Urinary bladder (tissue), 4 donors: Measurements from ENCODE around the gene SSH2. TPM values are rescaled to one million over a fixed set of nuclear protein-coding genes. Genes with fewer than 3 reads are reported as not detected.
"Not testable (repeated sequence)": the region's sequence is repeated elsewhere in the genome, so short reads cannot be mapped to it uniquely, and the experiment has no call there.

ENCODE experiments used
- DNase-seq: peaks from one replicate; pipeline ENCODE4 v3.0.0-alpha.2; 2015; ENCODE audit errors: extremely low spot score
- H3K27ac ChIP-seq: one replicate; pipeline ENCODE4 v1.5.1; 2013; ENCODE audit warnings: low read depth, mild to moderate bottlenecking, moderate library complexity
- H3K36me3 ChIP-seq: one replicate; pipeline ENCODE4 v1.6.1; 2013; ENCODE audit warnings: mild to moderate bottlenecking, moderate library complexity; ENCODE audit not compliant: insufficient read depth
- H3K4me1 ChIP-seq: one replicate; pipeline ENCODE4 v1.6.1; 2013; ENCODE audit warnings: mild to moderate bottlenecking, moderate library complexity; ENCODE audit not compliant: insufficient read depth
- H3K4me3 ChIP-seq: one replicate; pipeline ENCODE4 v1.5.1; 2013; ENCODE audit warnings: low read depth, low read length
- WGBS: extraction: QIAGEN DNeasy Blood & Tissue Kit; methylation state at CpG from one replicate; pipeline ENCODE4 v1.1.7; 2013; 5-methylcytosine and 5-hydroxymethylcytosine counted together
- polyA plus RNA-seq: library from polyadenylated mRNA; stranded (reverse); fragments of 200-250 nt; gene quantifications from one replicate; pipeline ENCODE4 v1.2.3, GENCODE V29; 2013
- total RNA-seq: library from RNA; depleted of rRNA; stranded (reverse); fragments of >200 nt; gene quantifications from one replicate; pipeline ENCODE4 v1.2.3, GENCODE V29; 2014
- donor health status: healthy with polysubstance abuse.
- donor health status: healthy.

The SSH2 gene
- total and polyA plus RNA-seq, 2 donors: 11.9 to 18.0 TPM

DNA sequence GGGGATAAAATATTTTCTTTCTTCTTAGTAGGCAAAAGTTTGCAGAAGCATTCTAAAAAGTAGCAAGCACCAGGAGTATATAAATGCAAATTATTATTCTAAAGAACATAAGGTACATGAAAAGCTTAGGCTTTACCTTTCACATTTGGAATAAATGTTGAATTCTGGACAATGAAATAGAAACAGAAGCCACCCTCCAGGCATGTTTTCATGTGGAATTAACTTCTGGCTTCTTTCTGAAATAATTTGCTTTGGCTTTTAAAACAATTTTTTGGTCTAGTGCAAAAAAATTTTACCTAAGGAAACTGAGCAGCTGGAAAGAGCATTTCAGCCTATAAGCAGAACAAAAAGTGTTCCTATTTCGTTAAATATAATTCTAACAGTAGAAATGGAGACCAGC is 197.8 kb downstream of the SSH2 start:
- H3K27ac ChIP-seq: no peak overlapping the region
- 90% methylated on average over 1 of the region's 1 CpG for WGBS

DNA sequence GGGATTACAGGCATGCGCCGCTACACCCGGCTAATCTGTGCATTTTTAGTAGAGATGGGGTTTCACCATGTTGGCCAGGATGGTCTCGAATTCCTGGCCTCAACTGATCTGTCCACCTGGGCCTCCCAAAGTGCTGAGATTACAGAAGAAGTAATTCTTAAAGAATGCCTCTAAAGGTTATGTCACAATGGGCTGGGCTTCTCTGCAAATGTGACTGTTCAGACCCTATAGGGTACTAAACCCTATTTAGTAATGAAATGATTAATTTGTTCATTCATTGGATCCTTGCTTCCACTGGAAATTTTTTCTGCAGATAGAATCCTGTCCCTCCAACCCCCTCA is 198.5 kb downstream of the SSH2 start:
- Histone ChIP-seq H3K4me3 (no peak overlapping the region), H3K4me1 (no peaks in the 10 kb centered on the region), H3K27ac (no peak overlapping the region), H3K36me3 (no peaks in the 10 kb centered on the region)
- WGBS: 98% methylated on average over 4 of the region's 4 CpGs
- DNase-seq: no peak

More for the DNA sequence above, 197.8 kb downstream of the SSH2 start:
- DNase-seq: no peak
- Histone ChIP-seq H3K4me1 (no peaks in the 10 kb centered on the region), H3K36me3 (no peaks in the 10 kb centered on the region), H3K4me3 (no peak overlapping the region)

- WGBS: 98% methylated on average over 3 of the region's 3 CpGs
Measured at GRCh38 chr17:29728490-29728889, 201.5 kb downstream of the SSH2 start.

GRCh38 chr17:29726715-29727252 is 203.2 kb downstream of the SSH2 start:
- Histone ChIP-seq H3K4me1 (peaks cover 1% of the 10 kb centered on the region), H3K36me3 (no peaks in the 10 kb centered on the region), H3K4me3 (no peak overlapping the region), H3K27ac (no peak overlapping the region)
- DNase-seq: no peak
- 55% methylated on average over 2 of the region's 2 CpGs for WGBS

More at GRCh38 chr17:29728490-29728889, 201.5 kb downstream of the SSH2 start:
- H3K27ac ChIP-seq: no peak overlapping the region
- H3K4me1 ChIP-seq: no peaks in the 10 kb centered on the region
- DNase-seq: no peak
- H3K4me3 ChIP-seq: no peak overlapping the region
- no peaks in the 10 kb centered on the region for H3K36me3 ChIP-seq

DNA sequence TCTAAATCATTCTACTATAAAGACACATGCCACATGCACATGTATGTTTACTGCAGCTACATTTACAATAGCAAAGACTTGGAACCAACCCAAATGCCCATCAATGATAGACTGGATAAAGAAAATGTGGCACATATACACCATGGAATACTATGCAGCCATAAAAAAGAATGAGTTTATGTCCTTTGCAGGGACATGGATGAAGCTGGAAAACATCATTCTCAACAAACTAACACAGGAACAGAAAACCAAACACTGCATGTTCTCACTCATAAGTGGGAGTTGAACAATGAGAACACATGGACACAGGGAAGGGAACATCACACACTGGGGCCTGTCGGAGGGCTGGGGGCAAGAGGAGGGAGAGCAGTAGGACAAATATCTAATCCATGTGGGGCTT is 204.6 kb downstream of the SSH2 start:
- 100% methylated on average over 1 of the region's 1 CpG for WGBS
- not testable (repeated sequence) for DNase-seq, H3K27ac ChIP-seq, H3K4me3 ChIP-seq, H3K4me1 ChIP-seq, H3K36me3 ChIP-seq

DNA sequence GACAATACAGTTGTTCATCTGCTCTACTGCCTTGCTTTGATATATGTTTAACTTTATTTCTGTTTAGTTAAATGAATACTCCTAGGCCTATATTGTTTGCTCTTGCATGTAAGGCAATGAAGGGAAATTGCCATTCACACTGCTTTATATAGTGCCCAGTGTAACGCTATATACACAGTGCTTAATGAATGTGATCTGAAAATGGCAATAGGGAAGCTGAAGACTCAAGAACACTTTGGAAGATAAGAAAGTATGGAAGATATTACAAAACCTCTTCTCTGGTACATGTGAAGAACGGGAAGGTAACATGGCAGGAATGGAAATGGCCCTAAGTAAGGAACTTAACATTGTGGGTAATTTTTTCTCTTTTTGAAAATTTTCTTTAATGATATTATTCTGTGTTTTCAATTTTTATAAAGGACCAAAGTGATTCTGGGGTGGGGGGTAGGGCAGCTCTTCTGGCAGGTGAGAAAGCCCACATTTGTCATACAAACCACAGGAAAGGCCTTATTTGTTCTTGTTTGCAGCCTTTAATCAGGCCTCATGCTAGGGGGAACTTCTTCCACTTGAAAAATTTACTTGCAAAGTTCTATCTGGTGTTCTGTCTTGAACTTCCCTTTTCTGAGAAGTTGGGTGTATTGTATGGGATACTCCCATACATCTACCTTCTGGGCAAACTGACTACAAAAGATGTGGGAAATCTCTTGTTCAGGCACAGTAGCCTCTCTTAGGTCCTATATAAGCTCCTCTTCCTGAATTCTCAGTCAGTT is 206.6 kb downstream of the SSH2 start:
- no peaks in the 10 kb centered on the region for H3K36me3 ChIP-seq
- H3K27ac ChIP-seq: no peak overlapping the region
- no peak for DNase-seq
- 90% methylated on average over 2 of the region's 2 CpGs for WGBS
- H3K4me3 ChIP-seq: no peak overlapping the region
- peaks cover 1% of the 10 kb centered on the region for H3K4me1 ChIP-seq

DNA sequence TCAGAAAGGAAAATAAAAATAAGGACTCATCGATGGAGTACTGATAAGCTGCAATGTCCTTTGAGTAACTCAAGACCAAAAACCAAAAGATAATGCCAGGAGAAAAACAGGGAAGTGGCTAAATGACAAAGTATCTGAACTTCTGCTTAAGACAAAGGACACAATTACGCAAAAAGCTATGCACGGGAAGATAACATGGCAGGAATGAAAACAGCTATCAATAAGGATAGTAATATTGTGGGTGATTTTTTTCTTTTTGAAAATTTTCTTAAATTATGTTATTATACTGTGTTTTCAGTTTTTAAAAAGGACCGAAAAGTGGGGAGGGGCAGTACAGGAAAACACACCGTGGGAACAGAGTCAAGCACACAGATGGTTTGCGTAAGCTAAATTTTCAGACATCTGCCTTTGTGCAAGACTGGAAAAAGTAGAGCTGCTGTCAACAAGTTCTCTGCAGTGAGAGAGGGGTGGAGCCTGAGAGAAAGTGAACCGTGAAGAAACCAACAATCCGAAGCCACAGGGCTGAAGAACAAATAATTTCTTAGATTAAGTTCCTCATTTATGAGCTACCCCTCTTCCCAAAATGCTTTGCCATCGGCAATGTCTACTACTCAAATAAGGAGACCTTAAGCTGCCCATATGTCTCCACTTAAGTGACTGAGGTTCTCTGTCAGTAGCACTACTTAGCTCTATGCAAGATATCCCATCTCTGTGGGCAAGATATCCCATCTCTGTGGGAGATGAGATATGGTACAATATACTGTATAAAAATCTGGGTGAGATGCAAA is 207.4 kb downstream of the SSH2 start:
- DNase-seq: peak; percentile 36
- H3K4me3 ChIP-seq: no peak overlapping the region
- no peak overlapping the region for H3K27ac ChIP-seq
- WGBS: 23% methylated on average over 9 of the region's 9 CpGs
- no peaks in the 10 kb centered on the region for H3K36me3 ChIP-seq
- peaks cover 1% of the 10 kb centered on the region for H3K4me1 ChIP-seq

DNA sequence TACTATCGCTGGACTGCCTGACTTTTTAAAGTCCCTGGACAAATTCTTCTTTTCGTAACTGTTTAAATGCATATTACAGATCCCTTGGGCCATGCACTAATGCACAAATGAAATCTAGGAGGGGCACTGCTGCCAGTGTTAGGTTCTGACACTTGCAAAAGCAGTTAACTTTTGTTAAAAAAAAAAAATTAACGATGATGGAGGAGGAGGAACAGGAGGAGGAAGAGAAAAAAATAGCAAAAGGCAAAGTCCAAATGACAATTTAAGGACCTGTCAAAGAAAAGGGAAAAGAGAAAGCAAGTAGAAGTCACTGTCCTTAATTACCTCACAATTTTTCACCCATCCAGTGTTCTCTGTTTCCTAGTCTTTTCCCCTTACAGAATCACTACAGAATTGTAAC is 209.5 kb downstream of the SSH2 start:
- H3K4me3 ChIP-seq: no peak overlapping the region
- WGBS: 78% methylated on average over 3 of the region's 3 CpGs
- H3K4me1 ChIP-seq: peaks cover 1% of the 10 kb centered on the region
- no peaks in the 10 kb centered on the region for H3K36me3 ChIP-seq
- no peak for DNase-seq
- no peak overlapping the region for H3K27ac ChIP-seq

- 96% methylated on average over 2 of the region's 2 CpGs for WGBS
- H3K36me3 ChIP-seq: no peaks in the 10 kb centered on the region
- no peak overlapping the region for H3K27ac ChIP-seq
- H3K4me3 ChIP-seq: no peak overlapping the region
- no peak for DNase-seq
- H3K4me1 ChIP-seq: peaks cover 1% of the 10 kb centered on the region
Measured at GRCh38 chr17:29719469-29719868, 210.6 kb downstream of the SSH2 start.

DNA sequence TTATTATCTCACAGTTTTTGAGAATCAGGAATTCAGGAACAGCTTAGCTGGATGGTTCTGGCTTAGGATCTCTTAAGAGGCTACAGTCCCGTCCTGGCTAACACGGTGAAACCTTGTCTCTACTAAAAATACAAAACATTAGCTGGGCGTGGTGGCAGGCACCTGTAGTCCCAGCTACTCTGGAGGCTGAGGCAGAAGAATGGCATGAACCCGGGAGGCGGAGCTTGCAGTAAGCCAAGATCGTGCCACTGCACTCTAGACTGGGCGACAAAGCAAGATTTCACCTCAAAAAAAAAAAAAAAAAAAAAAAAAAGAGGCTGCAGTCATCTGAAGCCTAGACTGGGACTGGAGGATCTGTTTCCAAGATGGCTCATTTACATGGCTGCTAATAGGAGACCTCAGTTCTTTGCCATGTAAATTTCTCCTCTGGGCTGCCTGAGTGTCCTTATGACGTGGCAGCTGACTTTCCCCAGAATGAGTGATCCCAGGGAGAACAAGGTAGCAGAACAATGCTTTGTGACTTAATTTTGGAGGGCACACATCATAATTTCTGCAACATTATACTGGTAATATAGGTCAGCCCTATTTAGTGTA is 211.5 kb downstream of the SSH2 start:
- no peak for DNase-seq
- H3K4me3 ChIP-seq: no peak overlapping the region
- no peak overlapping the region for H3K27ac ChIP-seq
- 96% methylated on average over 8 of the region's 8 CpGs for whole genome bisulfite sequencing
- H3K4me1 ChIP-seq: peaks cover 1% of the 10 kb centered on the region
- H3K36me3 ChIP-seq: no peaks in the 10 kb centered on the region

DNA sequence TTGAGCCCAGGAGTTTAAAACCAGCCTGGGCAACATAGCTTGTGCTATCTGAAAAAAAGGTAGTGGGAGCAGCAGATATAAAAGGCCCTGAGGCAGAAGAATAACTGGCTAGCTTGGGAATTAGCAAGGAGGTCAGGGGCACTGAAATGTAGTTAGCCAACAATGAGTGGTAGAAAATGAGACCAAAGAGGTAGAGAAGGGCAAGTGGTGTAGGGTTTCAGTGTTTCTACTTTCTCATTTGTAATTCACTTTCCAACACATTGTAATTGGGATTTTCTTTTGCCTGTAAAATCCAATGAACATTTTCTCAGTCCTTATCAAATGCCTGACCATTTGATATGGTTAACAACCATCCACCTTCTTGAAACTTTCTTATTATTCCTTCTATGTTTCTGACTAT is 212.2 kb downstream of the SSH2 start:
- Histone ChIP-seq H3K4me3 (no peak overlapping the region), H3K27ac (no peak overlapping the region), H3K36me3 (no peaks in the 10 kb centered on the region), H3K4me1 (no peaks in the 10 kb centered on the region)
- DNase-seq: no peak

DNA sequence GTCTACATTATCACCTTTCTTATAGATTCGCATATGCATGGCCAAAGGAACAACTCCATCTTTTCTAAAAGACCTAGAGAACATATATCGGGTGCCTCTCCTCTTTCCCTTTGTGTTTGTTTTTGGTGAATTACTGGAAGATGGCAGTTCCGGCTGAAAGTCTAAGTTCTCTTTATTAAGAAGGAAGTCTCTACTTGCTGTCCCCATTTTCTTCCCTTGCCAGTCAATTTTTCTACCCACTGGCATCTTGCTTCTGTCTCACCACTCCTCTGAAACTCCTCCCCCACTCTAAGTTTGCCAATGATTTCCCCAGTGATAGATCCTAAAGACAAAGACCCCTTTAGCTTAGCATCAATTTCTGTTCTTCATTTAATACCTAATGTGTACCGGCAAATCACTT is 213.5 kb downstream of the SSH2 start:
- no peaks in the 10 kb centered on the region for H3K4me1 ChIP-seq
- no peak for DNase-seq
- 95% methylated on average over 4 of the region's 4 CpGs for WGBS
- H3K27ac ChIP-seq: no peak overlapping the region
- H3K36me3 ChIP-seq: no peaks in the 10 kb centered on the region
- no peak overlapping the region for H3K4me3 ChIP-seq

GRCh38 chr17:29715680-29716079 is 214.3 kb downstream of the SSH2 start:
- Histone ChIP-seq H3K27ac (no peak overlapping the region), H3K36me3 (no peaks in the 10 kb centered on the region), H3K4me1 (no peaks in the 10 kb centered on the region), H3K4me3 (no peak overlapping the region)
- DNase-seq: no peak
- WGBS: 95% methylated on average over 2 of the region's 2 CpGs

- WGBS: 89% methylated on average over 1 of the region's 1 CpG
- Histone ChIP-seq H3K36me3 (no peaks in the 10 kb centered on the region), H3K4me3 (no peak overlapping the region), H3K4me1 (no peaks in the 10 kb centered on the region), H3K27ac (no peak overlapping the region)
- DNase-seq: no peak
Measured at GRCh38 chr17:29714146-29714545, 215.9 kb downstream of the SSH2 start.
